Neural cell (in vitro differentiated cells): ENCODE data around the gene ROPN1.
"Not testable (repeated sequence)": the region's sequence is repeated elsewhere in the genome, so short reads cannot be mapped to it uniquely, and the experiment has no call there.

Source experiments
- EP300 ChIP-seq: fragments of 450-650 bp; conservative IDR thresholded peaks from 2 replicates; pipeline ENCODE4 v1.6.1; 2014; ENCODE audit warnings: antibody characterized with exemption, mild to moderate bottlenecking, moderate library complexity; ENCODE audit not compliant: poor library complexity, severe bottlenecking
- EZH2 ChIP-seq: fragments of 200-600, 300-800 bp; shearing (Covaris generic), sonication (generic); IDR thresholded peaks from 2 replicates; pipeline ENCODE4 v1.6.1; 2014; ENCODE audit warnings: antibody characterized with exemption, low read length, borderline replicate concordance, mild to moderate bottlenecking; ENCODE audit not compliant: insufficient read depth, poor library complexity, severe bottlenecking
- POLR2AphosphoS5 ChIP-seq: IDR thresholded peaks from 2 replicates; pipeline ENCODE4 v1.6.1; 2012
- RAD21 ChIP-seq: fragments of 450-650 bp; conservative IDR thresholded peaks from 2 replicates; pipeline ENCODE4 v1.6.1; 2014; ENCODE audit warnings: antibody characterized with exemption, mild to moderate bottlenecking, moderate library complexity
- TF ChIP-seq, protein P1 (sequence below): fragments of 450-650 bp; IDR thresholded peaks from 2 replicates; pipeline ENCODE4 v1.5.1; 2014; ENCODE audit warnings: antibody characterized with exemption, mild to moderate bottlenecking, moderate library complexity; ENCODE audit not compliant: poor library complexity, severe bottlenecking

- TF ChIP-seq, protein P1, sequence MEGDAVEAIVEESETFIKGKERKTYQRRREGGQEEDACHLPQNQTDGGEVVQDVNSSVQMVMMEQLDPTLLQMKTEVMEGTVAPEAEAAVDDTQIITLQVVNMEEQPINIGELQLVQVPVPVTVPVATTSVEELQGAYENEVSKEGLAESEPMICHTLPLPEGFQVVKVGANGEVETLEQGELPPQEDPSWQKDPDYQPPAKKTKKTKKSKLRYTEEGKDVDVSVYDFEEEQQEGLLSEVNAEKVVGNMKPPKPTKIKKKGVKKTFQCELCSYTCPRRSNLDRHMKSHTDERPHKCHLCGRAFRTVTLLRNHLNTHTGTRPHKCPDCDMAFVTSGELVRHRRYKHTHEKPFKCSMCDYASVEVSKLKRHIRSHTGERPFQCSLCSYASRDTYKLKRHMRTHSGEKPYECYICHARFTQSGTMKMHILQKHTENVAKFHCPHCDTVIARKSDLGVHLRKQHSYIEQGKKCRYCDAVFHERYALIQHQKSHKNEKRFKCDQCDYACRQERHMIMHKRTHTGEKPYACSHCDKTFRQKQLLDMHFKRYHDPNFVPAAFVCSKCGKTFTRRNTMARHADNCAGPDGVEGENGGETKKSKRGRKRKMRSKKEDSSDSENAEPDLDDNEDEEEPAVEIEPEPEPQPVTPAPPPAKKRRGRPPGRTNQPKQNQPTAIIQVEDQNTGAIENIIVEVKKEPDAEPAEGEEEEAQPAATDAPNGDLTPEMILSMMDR = not testable (repeated sequence)
- TF ChIP-seq POLR2AphosphoS5, RAD21, EP300, EZH2: not testable (repeated sequence)
These were observed 10.6 kb downstream of the ROPN1 start for GRCh38 chr3:123981317-123981716.
